PC-3 (cell line): Measurements from ENCODE around the gene BCKDHB.

Experiments
- CTCF ChIP-seq: fragments of 300-600 bp; sonication (generic); conservative IDR thresholded peaks from 2 replicates; pipeline ENCODE4 v1.5.1; 2017; ENCODE audit warnings: antibody characterized with exemption, low read depth, mild to moderate bottlenecking, low read length
- EZH2phosphoT487 ChIP-seq: fragments of 300-600 bp; sonication (generic); IDR thresholded peaks from 2 replicates; pipeline ENCODE4 v1.6.1; 2018; ENCODE audit warnings: mild to moderate bottlenecking, antibody characterized with exemption, low read length, borderline replicate concordance

- TF ChIP-seq CTCF (no peak), EZH2phosphoT487 (no peak)
These were observed 45.2 kb downstream of the BCKDHB start for GRCh38 chr6:80151635-80152034.
